Lower leg skin (tissue), 4 donors: ENCODE results near the gene TOMM70. TPM values are rescaled to one million over a fixed set of nuclear protein-coding genes. Genes with fewer than 3 reads are reported as not detected.

Experiments
- DNase-seq, 2 donors: peaks; one replicate each; pipeline ENCODE4 v3.0.0-alpha.2; 2019; ENCODE audit warnings: low spot score in 2 of 2
- H3K4me3 ChIP-seq: fragments of 200-600 bp; sonication (generic); 2 replicates; pipeline ENCODE4 v1.5.1; 2017; ENCODE audit warnings: mild to moderate bottlenecking, low read depth; ENCODE audit not compliant: poor library complexity, severe bottlenecking
- CTCF ChIP-seq, 3 donors: fragments of 450-650 bp; IDR thresholded peaks; one replicate each; pipeline ENCODE4 v1.5.1; 2016; ENCODE audit warnings: antibody characterized with exemption in 3 of 3, mild to moderate bottlenecking in 3 of 3, moderate library complexity in 2 of 3
- POLR2A ChIP-seq, 2 donors: fragments of 450-650 bp; IDR thresholded peaks; one replicate each; pipeline ENCODE4 v1.6.1; 2016 to 2017; ENCODE audit warnings: antibody characterized with exemption in 2 of 2, mild to moderate bottlenecking in 1 of 2, moderate library complexity in 1 of 2
- WGBS, 2 donors: methylation state at CpG; one replicate each; pipeline ENCODE4 v1.1.5; 2018; 5-methylcytosine and 5-hydroxymethylcytosine counted together
- intact Hi-C: fragments of 100-400 bp; cut with DNase I; formaldehyde crosslinking; loops from one replicate; pipeline ENCODE4 v1.15.0; 2023; ENCODE audit warnings: low total_unique reads
- total RNA-seq, 4 donors: library from RNA; depleted of rRNA; stranded (reverse); fragments of >200 nt; gene quantifications; one replicate each; pipeline ENCODE4 v1.1.0, GENCODE V29; 2016

Gene TOMM70
- total RNA-seq, 4 donors from 2014 or later, result 30.4 to 35.3 (median 33.5) TPM

- no peak for DNase-seq
- no peak overlapping the region for H3K4me3 ChIP-seq
- TF ChIP-seq CTCF (IDR thresholded peaks at IDR 0.05) (no peak), POLR2A (IDR thresholded peaks at IDR 0.05) (no peak)
- intact Hi-C loops, result no loop called here
Measured at GRCh38 chr3:100374521-100374920, 26.4 kb downstream of the TOMM70 start.

GRCh38 chr3:100370756-100371155 is 30.1 kb downstream of the TOMM70 start:
- intact Hi-C loops, result no loop called here
- DNase-seq, result no peak
- H3K4me3 ChIP-seq, result no peak overlapping the region
- TF ChIP-seq CTCF (IDR thresholded peaks at IDR 0.05), result no peak
- TF ChIP-seq POLR2A (IDR thresholded peaks at IDR 0.05), result no peak
- WGBS, 2 donors, result 75 to 88% methylated on average over 1 of the region's 1 CpG

- DNase-seq, result no peak
- TF ChIP-seq POLR2A (IDR thresholded peaks at IDR 0.05) (no peak), CTCF (IDR thresholded peaks at IDR 0.05) (no peak)
- 82 to 89% methylated on average over 8 of the region's 8 CpGs for WGBS, 2 donors
- H3K4me3 ChIP-seq, result no peak overlapping the region
- intact Hi-C loops, result no loop called here
Measured at GRCh38 chr3:100368441-100368840, 32.4 kb downstream of the TOMM70 start.

GRCh38 chr3:100366424-100366823 is 34.5 kb downstream of the TOMM70 start:
- no peak for DNase-seq
- intact Hi-C loops, result no loop called here
- TF ChIP-seq CTCF (IDR thresholded peaks at IDR 0.05) (no peak), POLR2A (IDR thresholded peaks at IDR 0.05) (no peak)
- no peak overlapping the region for H3K4me3 ChIP-seq
- WGBS, 2 donors, result 74 to 81% methylated on average over 2 of the region's 2 CpGs

GRCh38 chr3:100364421-100364820 is 36.5 kb downstream of the TOMM70 start:
- whole genome bisulfite sequencing, 2 donors, result 96 to 99% methylated on average over 3 of the region's 3 CpGs
- H3K4me3 ChIP-seq, result no peak overlapping the region
- no peak for DNase-seq
- TF ChIP-seq CTCF (IDR thresholded peaks at IDR 0.05) (no peak), POLR2A (IDR thresholded peaks at IDR 0.05) (no peak)
- intact Hi-C loops, result no loop called here

GRCh38 chr3:100361897-100362296 is 39.0 kb downstream of the TOMM70 start:
- TF ChIP-seq POLR2A (IDR thresholded peaks at IDR 0.05), result no peak
- no peak for TF ChIP-seq CTCF (IDR thresholded peaks at IDR 0.05)
- intact Hi-C loops, result no loop called here
- no peak for DNase-seq
- 43 to 54% methylated on average over 1 of the region's 1 CpG for WGBS, 2 donors
- H3K4me3 ChIP-seq, result no peak overlapping the region
